PC-9 (cell line): ENCODE measurements around the gene UBA3. TPM values are rescaled to one million over a fixed set of nuclear protein-coding genes. Genes with fewer than 3 reads are reported as not detected.

Experiments
- BruUV-seq: library from RNA; stranded (reverse); fragments of 400-500 nt; replicated peaks from 2 replicates; lab custom pipeline; 2021; lab: Mats Ljungman, UMichigan
- CTCF ChIA-PET: fragments of 300-600 bp; sonication (Branson Sonifier 250); formaldehyde crosslinking; loops from one replicate; lab custom pipeline; 2022; ENCODE audit warnings: antibody characterized with exemption; lab: Charles Lee
- POLR2A ChIA-PET: fragments of 300-600 bp; sonication (Branson Sonifier 250); formaldehyde crosslinking; loops from one replicate; lab custom pipeline; 2022; ENCODE audit warnings: antibody characterized with exemption; ENCODE audit not compliant: unreplicated experiment; lab: Charles Lee
- DNase-seq, 2 experiments: peaks; one replicate each; pipeline versions ENCODE4 v3.0.0 to v3.0.0-alpha.2; 2015 to 2022; ENCODE audit warnings: mixed read lengths in 1 of 2
- H2AFZ ChIP-seq: fragments of 200-600 bp; sonication (generic); 2 replicates; pipeline ENCODE4 v1.8.1; 2017; ENCODE audit warnings: antibody characterized with exemption
- H3F3A ChIP-seq: fragments of 200-600 bp; sonication (generic); 2 replicates; pipeline ENCODE4 v1.8.1; 2017; ENCODE audit warnings: antibody characterized with exemption, mild to moderate bottlenecking, low read depth; ENCODE audit not compliant: insufficient read depth
- H3K27ac ChIP-seq: fragments of 200-600 bp; sonication (generic); 2 replicates; pipeline ENCODE4 v1.6.1; 2016; ENCODE audit warnings: mixed run types
- H3K27me3 ChIP-seq: fragments of 200-600 bp; sonication (generic); 2 replicates; pipeline ENCODE4 v1.6.1; 2016; ENCODE audit warnings: low read depth, mixed run types; ENCODE audit not compliant: insufficient read depth
- H3K36me3 ChIP-seq: fragments of 200-600 bp; sonication (generic); 2 replicates; pipeline ENCODE4 v1.6.1; 2016; ENCODE audit warnings: low read depth, mixed run types
- H3K4me1 ChIP-seq: fragments of 200-600 bp; sonication (generic); replicated peaks from 2 replicates; pipeline ENCODE4 v1.6.1; 2016; ENCODE audit warnings: mixed run types; ENCODE audit not compliant: insufficient read depth
- H3K4me2 ChIP-seq: fragments of 200-600 bp; sonication (generic); 2 replicates; pipeline ENCODE4 v1.6.1; 2017; ENCODE audit warnings: mixed run types
- H3K4me3 ChIP-seq: fragments of 200-600 bp; sonication (generic); 2 replicates; pipeline ENCODE4 v1.6.1; 2016; ENCODE audit warnings: mixed run types
- H3K79me2 ChIP-seq: fragments of 200-600 bp; sonication (generic); 2 replicates; pipeline ENCODE4 v1.6.1; 2017; ENCODE audit warnings: low read depth, mixed run types
- H3K9me2 ChIP-seq: fragments of 200-600 bp; sonication (generic); 2 replicates; pipeline ENCODE4 v1.8.1; 2017; ENCODE audit warnings: mild to moderate bottlenecking; ENCODE audit not compliant: insufficient read depth
- H3K9me3 ChIP-seq: fragments of 200-600 bp; sonication (generic); 2 replicates; pipeline ENCODE4 v1.8.1; 2016; ENCODE audit warnings: low read depth; ENCODE audit not compliant: insufficient read depth
- H4K20me1 ChIP-seq: fragments of 200-600 bp; sonication (generic); 2 replicates; pipeline ENCODE4 v1.8.1; 2017; ENCODE audit not compliant: insufficient read depth
- EZH2 ChIP-seq: fragments of 200-600 bp; sonication (generic); IDR thresholded peaks from 2 replicates; pipeline ENCODE4 v1.8.0; 2017; ENCODE audit warnings: antibody characterized with exemption, low read depth
- intact Hi-C: fragments of 100-400 bp; cut with micrococcal nuclease; formaldehyde crosslinking; loops from one replicate; pipeline ENCODE4 v1.10.0; 2022; ENCODE audit not compliant: unreplicated experiment
- microRNA-seq: library from miRNA; unstranded; fragments of <30 nt; microRNA quantifications from one replicate; pipeline ENCODE4 v1.2.0, GENCODE V29; 2021; ENCODE audit warnings: borderline number of aligned reads, borderline replicate concordance
- total RNA-seq: library from RNA; stranded (reverse); gene quantifications from 2 replicates; pipeline ENCODE4 v1.2.3, GENCODE V29; 2021
- TF ChIP-seq, protein P1 (sequence below): fragments of 200-600 bp; sonication (generic); conservative IDR thresholded peaks from 2 replicates; pipeline ENCODE4 v1.6.1; 2017; ENCODE audit warnings: mixed run types, antibody characterized with exemption, mild to moderate bottlenecking, moderate library complexity

The UBA3 gene
- total RNA-seq, 1 experiment from 2014 or later: 88.8 TPM

DNA sequence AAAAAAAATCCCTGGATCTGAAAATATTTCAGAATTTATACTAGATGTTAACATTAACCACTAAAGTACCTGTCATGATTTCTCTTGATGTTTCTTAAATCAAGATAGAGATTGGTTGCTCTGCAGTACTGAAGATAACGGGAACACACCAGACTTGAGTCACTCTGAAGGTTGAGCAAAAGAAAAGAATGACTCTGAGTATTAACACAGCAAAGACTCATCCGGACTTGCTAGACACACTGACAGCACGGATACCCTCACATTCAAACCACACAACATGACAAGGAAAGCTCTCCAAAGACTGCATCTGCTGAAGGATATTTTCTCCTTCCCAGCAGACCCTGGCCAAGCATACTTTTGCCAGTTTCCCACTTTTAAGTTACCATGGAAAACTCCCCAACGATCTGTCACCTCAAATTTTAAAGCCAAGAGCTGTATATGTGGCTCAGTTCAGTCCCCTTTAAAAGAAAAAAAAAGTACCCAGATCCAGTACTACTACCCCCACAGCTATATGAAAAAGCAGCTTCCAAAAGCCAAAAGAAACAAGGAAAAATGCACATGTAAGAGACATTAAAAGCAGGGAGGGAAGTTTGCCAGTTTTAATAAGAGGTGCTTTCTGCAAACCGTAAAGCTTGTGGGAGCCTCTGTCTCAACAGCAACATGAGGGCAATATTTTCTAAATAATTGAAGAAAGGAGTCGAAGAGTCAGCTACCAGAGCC is 74.9 kb downstream of the UBA3 start:
- Histone ChIP-seq H3K4me3 (no peak overlapping the region), H3K27ac (no peak overlapping the region), H3K4me1 (no peaks in the 10 kb centered on the region), H3K9me3 (no peaks in the 10 kb centered on the region), H3K27me3 (no peaks in the 10 kb centered on the region), H3K79me2 (no peaks in the 10 kb centered on the region), H2AFZ (no peak overlapping the region), H3K9me2 (no peaks in the 10 kb centered on the region), H4K20me1 (no peaks in the 10 kb centered on the region), H3K4me2 (no peak overlapping the region), H3F3A (no peaks in the 10 kb centered on the region), H3K36me3 (no peaks in the 10 kb centered on the region)
- no peak for DNase-seq
- no TSS peak for BruUV-seq
- TF ChIP-seq, protein P1, sequence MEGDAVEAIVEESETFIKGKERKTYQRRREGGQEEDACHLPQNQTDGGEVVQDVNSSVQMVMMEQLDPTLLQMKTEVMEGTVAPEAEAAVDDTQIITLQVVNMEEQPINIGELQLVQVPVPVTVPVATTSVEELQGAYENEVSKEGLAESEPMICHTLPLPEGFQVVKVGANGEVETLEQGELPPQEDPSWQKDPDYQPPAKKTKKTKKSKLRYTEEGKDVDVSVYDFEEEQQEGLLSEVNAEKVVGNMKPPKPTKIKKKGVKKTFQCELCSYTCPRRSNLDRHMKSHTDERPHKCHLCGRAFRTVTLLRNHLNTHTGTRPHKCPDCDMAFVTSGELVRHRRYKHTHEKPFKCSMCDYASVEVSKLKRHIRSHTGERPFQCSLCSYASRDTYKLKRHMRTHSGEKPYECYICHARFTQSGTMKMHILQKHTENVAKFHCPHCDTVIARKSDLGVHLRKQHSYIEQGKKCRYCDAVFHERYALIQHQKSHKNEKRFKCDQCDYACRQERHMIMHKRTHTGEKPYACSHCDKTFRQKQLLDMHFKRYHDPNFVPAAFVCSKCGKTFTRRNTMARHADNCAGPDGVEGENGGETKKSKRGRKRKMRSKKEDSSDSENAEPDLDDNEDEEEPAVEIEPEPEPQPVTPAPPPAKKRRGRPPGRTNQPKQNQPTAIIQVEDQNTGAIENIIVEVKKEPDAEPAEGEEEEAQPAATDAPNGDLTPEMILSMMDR: no peak
- TF ChIP-seq EZH2: no peak
- ChIA-PET CTCF (no interaction called here), POLR2A (no interaction called here)
- intact Hi-C loops: no loop called here

Small RNA genes within 50 kb of the gene (microRNA-seq; reads per million reads assigned to microRNA genes)
- gene MIR3136: 2.0 reads per million

Other genes starting within 250 kb of the UBA3 start
- gene TAFA4, start 147.8 kb downstream of the UBA3 start, total RNA-seq: not detected in 2 replicates
- gene EOGT, start 66.7 kb downstream of the UBA3 start, total RNA-seq: 7.4 and 11.0 TPM in 2 replicates
- 34.5 and 35.5 TPM in 2 replicates for gene TMF1, start 28.0 kb downstream of the UBA3 start, total RNA-seq
- 35.6 and 45.7 TPM in 2 replicates for gene ARL6IP5, start 4.6 kb upstream of the UBA3 start, total RNA-seq
- not detected in 2 replicates for gene LMOD3, start 42.2 kb upstream of the UBA3 start, total RNA-seq